Glomerular endothelial cell (primary cell): ENCODE data around the gene SIAH3. TPM values are rescaled to one million over a fixed set of nuclear protein-coding genes. Genes with fewer than 3 reads are reported as not detected.

Experiments
- DNase-seq: peaks from one replicate; pipeline ENCODE4 v3.0.0-alpha.2; 2011; ENCODE audit warnings: low read depth, low spot score; ENCODE audit errors: extremely low read depth
- total RNA-seq: library from RNA; depleted of rRNA; stranded (reverse); fragments of >200 nt; gene quantifications from 2 replicates; pipeline ENCODE4 v1.2.3, GENCODE V29; 2015

SIAH3 gene
- total RNA-seq, 1 donor from 2014 or later, result not detected

- no peak for DNase-seq
Observed at GRCh38 chr13:45748941-45749759, 102.4 kb downstream of the SIAH3 start.

GRCh38 chr13:45747071-45747470 is 104.5 kb downstream of the SIAH3 start:
- DNase-seq, result no peak

GRCh38 chr13:45744979-45745378 is 106.6 kb downstream of the SIAH3 start:
- DNase-seq, result no peak

GRCh38 chr13:45742985-45743384 is 108.6 kb downstream of the SIAH3 start:
- DNase-seq, result no peak

GRCh38 chr13:45737571-45738017 is 114.0 kb downstream of the SIAH3 start:
- no peak for DNase-seq

- DNase-seq, result no peak
Observed at GRCh38 chr13:45733361-45733760, 118.2 kb downstream of the SIAH3 start.

- no peak for DNase-seq
Observed at GRCh38 chr13:45732916-45733315, 118.6 kb downstream of the SIAH3 start.

GRCh38 chr13:45731455-45731854 is 120.1 kb downstream of the SIAH3 start:
- DNase-seq, result no peak

- DNase-seq, result no peak
Observed at GRCh38 chr13:45728759-45729158, 122.8 kb downstream of the SIAH3 start.

Other genes with a start within 250 kb of the SIAH3 start
- not detected in 2 replicates for gene ERICH6B, start 236.0 kb downstream of the SIAH3 start, total RNA-seq
- not detected in 2 replicates for gene CBY2, start 149.4 kb downstream of the SIAH3 start, total RNA-seq
- gene ZC3H13, start 201.0 kb upstream of the SIAH3 start, total RNA-seq, result 17.1 and 30.1 TPM in 2 replicates